Neural crest cell (in vitro differentiated cells): ENCODE data around the gene SARNP. TPM values are rescaled to one million over a fixed set of nuclear protein-coding genes. Genes with fewer than 3 reads are reported as not detected.

Source experiments
- DNase-seq: peaks from one replicate; pipeline ENCODE4 v3.0.0; 2021; ENCODE audit warnings: low read depth, mixed read lengths, low spot score
- H3K27ac Mint-ChIP-seq: one replicate; pipeline ENCODE4 v1.8.0; 2021; ENCODE audit warnings: mild to moderate bottlenecking, mixed read lengths; ENCODE audit not compliant: unreplicated experiment
- H3K27me3 Mint-ChIP-seq: 2 replicates; pipeline ENCODE4 v1.8.0; 2021; ENCODE audit warnings: low read depth, mild to moderate bottlenecking, mixed read lengths
- H3K36me3 Mint-ChIP-seq: 2 replicates; pipeline ENCODE4 v1.8.0; 2021; ENCODE audit warnings: low read depth, mild to moderate bottlenecking, mixed read lengths
- H3K4me1 Mint-ChIP-seq: 2 replicates; pipeline ENCODE4 v1.8.0; 2021; ENCODE audit warnings: mixed read lengths
- H3K4me3 Mint-ChIP-seq: one replicate; pipeline ENCODE4 v1.8.0; 2021; ENCODE audit warnings: mild to moderate bottlenecking, mixed read lengths
- H3K9me3 Mint-ChIP-seq: 2 replicates; pipeline ENCODE4 v1.8.0; 2021; ENCODE audit warnings: mixed read lengths
- CTCF ChIP-seq: fragments of 200-600 bp; sonication (generic); conservative IDR thresholded peaks from 2 replicates; pipeline ENCODE4 v1.5.0; 2021; ENCODE audit warnings: antibody characterized with exemption, mild to moderate bottlenecking
- total RNA-seq: library from RNA; stranded (reverse); gene quantifications from 2 replicates; pipeline ENCODE4 v1.2.1, GENCODE V29; 2021

SARNP gene
- total RNA-seq, 1 donor from 2014 or later: 121 TPM

GRCh38 chr12:55733858-55734257, 83.7 kb downstream of the SARNP start:
- DNase-seq: no peak
- no peak overlapping the region for H3K4me3 Mint-ChIP-seq
- H3K36me3 Mint-ChIP-seq: no peaks in the 10 kb centered on the region
- no peak for TF ChIP-seq CTCF
- H3K4me1 Mint-ChIP-seq: peaks cover 43% of the 10 kb centered on the region
- H3K27ac Mint-ChIP-seq: no peak overlapping the region
- no peaks in the 10 kb centered on the region for H3K27me3 Mint-ChIP-seq
- H3K9me3 Mint-ChIP-seq: no peaks in the 10 kb centered on the region

GRCh38 chr12:55733021-55733555, 84.4 kb downstream of the SARNP start:
- H3K27ac Mint-ChIP-seq: no peak overlapping the region
- no peak for TF ChIP-seq CTCF
- H3K4me1 Mint-ChIP-seq: peaks cover 37% of the 10 kb centered on the region
- no peaks in the 10 kb centered on the region for H3K36me3 Mint-ChIP-seq
- DNase-seq: no peak
- H3K27me3 Mint-ChIP-seq: no peaks in the 10 kb centered on the region
- H3K4me3 Mint-ChIP-seq: peak overlapping the region; percentile 27
- no peaks in the 10 kb centered on the region for H3K9me3 Mint-ChIP-seq

GRCh38 chr12:55732288-55732687, 85.2 kb downstream of the SARNP start:
- TF ChIP-seq CTCF: no peak
- Mint-ChIP-seq H3K36me3 (no peaks in the 10 kb centered on the region), H3K4me3 (peak overlapping the region; percentile 41), H3K27me3 (no peaks in the 10 kb centered on the region), H3K4me1 (peaks cover 34% of the 10 kb centered on the region), H3K9me3 (no peaks in the 10 kb centered on the region), H3K27ac (no peak overlapping the region)
- no peak for DNase-seq

- Mint-ChIP-seq H3K4me1 (peaks cover 35% of the 10 kb centered on the region), H3K27me3 (no peaks in the 10 kb centered on the region), H3K36me3 (peaks cover 8% of the 10 kb centered on the region), H3K4me3 (peak overlapping the region; percentile 91), H3K27ac (peak overlapping the region; percentile 94), H3K9me3 (no peaks in the 10 kb centered on the region)
- no peak for TF ChIP-seq CTCF
- DNase-seq: no peak
Observed at GRCh38 chr12:55729819-55730818, 87.4 kb downstream of the SARNP start.

GRCh38 chr12:55728939-55729818, 88.3 kb downstream of the SARNP start, which contains the start of gene CD63:
TSS of gene CD63 (minus strand) at chr12:55729009. CDS start at chr12:55728341, 668 bp downstream.
- Mint-ChIP-seq H3K9me3 (no peaks in the 10 kb centered on the region), H3K36me3 (peaks cover 8% of the 10 kb centered on the region), H3K27me3 (no peaks in the 10 kb centered on the region), H3K4me1 (peaks cover 41% of the 10 kb centered on the region), H3K27ac (peak within 1 kb of the TSS; percentile 94), H3K4me3 (peak within 1 kb of the TSS; percentile 94)
- TF ChIP-seq CTCF: no peak
- DNase-seq: peak; percentile 75
